PC-3 (cell line): ENCODE measurements around the gene VCAN.

Experiments used
- CTCF ChIP-seq: fragments of 300-600 bp; sonication (generic); conservative IDR thresholded peaks from 2 replicates; pipeline ENCODE4 v1.5.1; 2017; ENCODE audit warnings: antibody characterized with exemption, low read depth, mild to moderate bottlenecking, low read length
- EZH2 ChIP-seq: fragments of 300-600 bp; sonication (generic); IDR thresholded peaks from one replicate; pipeline ENCODE4 v1.6.1; 2017; ENCODE audit warnings: antibody characterized with exemption, mild to moderate bottlenecking, low read length; ENCODE audit not compliant: unreplicated experiment

- TF ChIP-seq EZH2 (no peak), CTCF (no peak)
Observed at GRCh38 chr5:83524345-83524744, 52.8 kb downstream of the VCAN start.
